AG04450 (cell line): ENCODE data around the gene DTD1. TPM values are rescaled to one million over a fixed set of nuclear protein-coding genes. Genes with fewer than 3 reads are reported as not detected.
A peak's percentile ranks its signal among the peaks of the same experiment; 100 is the strongest.

ENCODE experiments used
- CTCF ChIA-PET: fragments of 300-600, 350-600 bp; formaldehyde crosslinking; extraction: SDS; loops from one replicate; lab custom pipeline; 2022; ENCODE audit warnings: antibody characterized with exemption, inconsistent platforms; lab: Charles Lee
- POLR2A ChIA-PET: fragments of 350-600 bp; formaldehyde crosslinking; extraction: SDS; loops from one replicate; lab custom pipeline; 2021; ENCODE audit warnings: antibody characterized with exemption, inconsistent platforms; lab: Yijun Ruan, JAX
- DNase-seq: peaks from one replicate; pipeline ENCODE4 v3.0.0-alpha.2; 2011; ENCODE audit warnings: low read depth, low spot score
- H3K27ac ChIP-seq: one replicate; pipeline ENCODE4 v1.5.1; 2012; ENCODE audit warnings: low read depth, low read length, control low read depth
- H3K27me3 ChIP-seq: one replicate; pipeline ENCODE4 v1.6.0; 2012; ENCODE audit warnings: low read length; ENCODE audit not compliant: control insufficient read depth, insufficient read depth
- H3K4me3 ChIP-seq: 2 replicates; pipeline ENCODE4 v1.5.1; 2011; ENCODE audit warnings: mild to moderate bottlenecking, low read depth, low read length, control low read depth
- H3K9me3 ChIP-seq: 2 replicates; pipeline ENCODE4 v1.5.1; 2012; ENCODE audit warnings: low read length; ENCODE audit not compliant: control insufficient read depth, insufficient read depth
- CTCF ChIP-seq: IDR thresholded peaks from 2 replicates; pipeline ENCODE4 v1.5.1; 2011; ENCODE audit warnings: low read depth, low read length, control low read depth, inconsistent platforms
- polyA minus RNA-seq: library from RNA; depleted of rRNA, polyadenylated mRNA; stranded (reverse); fragments of >200 nt; gene quantifications from 2 replicates; pipeline ENCODE4 v1.2.3, GENCODE V29; 2011; rRNA and poly(A)+ RNA removed
- polyA plus RNA-seq: library from polyadenylated mRNA; depleted of rRNA; stranded (reverse); fragments of >200 nt; gene quantifications from 2 replicates; pipeline ENCODE4 v1.2.3, GENCODE V29; 2011; rRNA removed

The DTD1 gene
- polyA plus RNA-seq (50.0 and 52.1 TPM in 2 replicates), polyA minus RNA-seq (36.2 and 38.5 TPM in 2 replicates)

- peak; percentile 60 for TF ChIP-seq CTCF
- Histone ChIP-seq H3K27me3 (no peaks in the 10 kb centered on the region), H3K4me3 (peak within 1 kb of the TSS; percentile 82), H3K9me3 (no peaks in the 10 kb centered on the region), H3K27ac (peak within 1 kb of the TSS; percentile 22)
- ChIA-PET CTCF (interaction anchor here (0.6 to 1.4 kb wide), 6 partner anchors 9 to 1075 kb away, joined by 3 to 6 read pairs (median 4); no protein-coding TSS in a partner anchor), POLR2A (interaction anchor here (0.8 to 1.0 kb wide), 2 partner anchors 91 to 450 kb away, joined by 3 to 4 read pairs; partner anchors contain the start of genes KAT14, PET117 and RBBP9)
- DNase-seq, result peak; percentile 63
These were observed at the start of gene DTD1 for GRCh38 chr20:18587665-18588573. DTD1 (plus strand) TSS chr20:18588054; CDS start chr20:18588073, 19 bp downstream.

- ChIA-PET POLR2A (no interaction called here), CTCF (no interaction called here)
- Histone ChIP-seq H3K27me3 (no peaks in the 10 kb centered on the region), H3K4me3 (no peak overlapping the region), H3K9me3 (no peaks in the 10 kb centered on the region), H3K27ac (no peak overlapping the region)
- no peak for DNase-seq
- no peak for TF ChIP-seq CTCF
These were observed 46.1 kb upstream of the DTD1 start for GRCh38 chr20:18541741-18542140.

- no peak for DNase-seq
- Histone ChIP-seq H3K27ac (no peak overlapping the region), H3K27me3 (no peaks in the 10 kb centered on the region), H3K9me3 (no peaks in the 10 kb centered on the region), H3K4me3 (no peak overlapping the region)
- POLR2A ChIA-PET, result no interaction called here
- TF ChIP-seq CTCF, result no peak
- CTCF ChIA-PET, result no interaction called here
These were observed 44.6 kb upstream of the DTD1 start for GRCh38 chr20:18543216-18543615.

GRCh38 chr20:18543932-18544331 lies 43.9 kb upstream of the DTD1 start:
- ChIA-PET POLR2A (no interaction called here), CTCF (no interaction called here)
- Histone ChIP-seq H3K4me3 (no peak overlapping the region), H3K27me3 (no peaks in the 10 kb centered on the region), H3K9me3 (no peaks in the 10 kb centered on the region), H3K27ac (no peak overlapping the region)
- no peak for TF ChIP-seq CTCF
- no peak for DNase-seq

- H3K27me3 ChIP-seq, result no peaks in the 10 kb centered on the region
- H3K27ac ChIP-seq, result no peak overlapping the region
- ChIA-PET CTCF (no interaction called here), POLR2A (no interaction called here)
- no peak for DNase-seq
- TF ChIP-seq CTCF, result no peak
- no peaks in the 10 kb centered on the region for H3K9me3 ChIP-seq
- no peak overlapping the region for H3K4me3 ChIP-seq
These were observed 42.3 kb upstream of the DTD1 start for GRCh38 chr20:18545566-18545965.
